Ascending aorta (tissue), 2 donors: ENCODE measurements around the gene RBMS3. TPM values are rescaled to one million over a fixed set of nuclear protein-coding genes. Genes with fewer than 3 reads are reported as not detected.
A peak's percentile ranks its signal among the peaks of the same experiment; 100 is the strongest.

ENCODE experiments used
- DNase-seq, 2 donors: peaks; one replicate each; pipeline ENCODE4 v3.0.0-alpha.2; 2019; ENCODE audit warnings: low spot score in 2 of 2
- H3K27ac ChIP-seq, 2 donors: fragments of 200-600 bp; sonication (generic); one replicate each; pipeline ENCODE4 v1.5.1; 2016 to 2017; ENCODE audit warnings: mild to moderate bottlenecking in 1 of 2
- H3K27me3 ChIP-seq: fragments of 200-600 bp; sonication (generic); one replicate; pipeline ENCODE4 v1.5.1; 2017
- H3K36me3 ChIP-seq, 2 donors: fragments of 200-600 bp; sonication (generic); one replicate each; pipeline ENCODE4 v1.5.1; 2016
- H3K4me1 ChIP-seq, 2 donors: fragments of 200-600 bp; sonication (generic); one replicate each; pipeline ENCODE4 v1.5.1; 2016 to 2017; ENCODE audit warnings: mild to moderate bottlenecking in 1 of 2
- H3K4me3 ChIP-seq, 2 donors: fragments of 200-600 bp; sonication (generic); one replicate each; pipeline ENCODE4 v1.5.1; 2016 to 2017; ENCODE audit warnings: mild to moderate bottlenecking in 1 of 2
- H3K9me3 ChIP-seq, 2 donors: fragments of 200-600 bp; sonication (generic); one replicate each; pipeline ENCODE4 v1.5.1; 2016
- CTCF ChIP-seq, 3 experiments: fragments of 200-600 bp in 2 of 3; fragments of 450-650 bp in 1 of 3; sonication (generic) in 2 of 3; IDR thresholded peaks; one replicate each; pipeline ENCODE4 v1.5.1; 2016 to 2019; ENCODE audit warnings: antibody characterized with exemption in 3 of 3, mild to moderate bottlenecking in 1 of 3, moderate library complexity in 1 of 3
- intact Hi-C: fragments of 100-400 bp; cut with DNase I; formaldehyde crosslinking; loops from one replicate; pipeline ENCODE4 v1.15.1; 2023
- total RNA-seq: library from RNA; depleted of rRNA; stranded (reverse); fragments of >200 nt; gene quantifications from one replicate; pipeline ENCODE4 v1.1.0, GENCODE V29; 2016

Gene RBMS3
- total RNA-seq, 1 donor from 2014 or later = 65.8 TPM

GRCh38 chr3:29531644-29532043, 250.8 kb downstream of the RBMS3 start:
- peak overlapping the region; percentile 23 to 65 for H3K27ac ChIP-seq
- no peaks in the 10 kb centered on the region for H3K9me3 ChIP-seq

GRCh38 chr3:29532473-29532872, 251.6 kb downstream of the RBMS3 start:
- TF ChIP-seq CTCF (IDR thresholded peaks at IDR 0.05) = peak in 2 of 3 experiments; percentile 13 to 30
- Histone ChIP-seq H3K9me3 (no peaks in the 10 kb centered on the region), H3K27ac (peak overlapping the region; percentile 23 to 51), H3K4me1 (peaks cover 3 to 32% of the 10 kb centered on the region in 2 donors), H3K27me3 (no peaks in the 10 kb centered on the region), H3K4me3 (no peak overlapping the region), H3K36me3 (no peaks in the 10 kb centered on the region)
- no peak for DNase-seq
- intact Hi-C loops = no loop called here

More at GRCh38 chr3:29531644-29532043, 250.8 kb downstream of the RBMS3 start:
- H3K27me3 ChIP-seq = no peaks in the 10 kb centered on the region
- no peak for DNase-seq
- H3K4me1 ChIP-seq = peaks cover 3 to 30% of the 10 kb centered on the region in 2 donors
- no peak overlapping the region for H3K4me3 ChIP-seq
- no peak for TF ChIP-seq CTCF (IDR thresholded peaks at IDR 0.05)
- intact Hi-C loops = no loop called here
- no peaks in the 10 kb centered on the region for H3K36me3 ChIP-seq

GRCh38 chr3:29534006-29534405, 253.1 kb downstream of the RBMS3 start:
- DNase-seq = no peak
- H3K27me3 ChIP-seq = no peaks in the 10 kb centered on the region
- H3K27ac ChIP-seq = no peak overlapping the region
- H3K4me3 ChIP-seq = no peak overlapping the region
- no peaks in the 10 kb centered on the region for H3K36me3 ChIP-seq
- peaks cover 3 to 42% of the 10 kb centered on the region in 2 donors for H3K4me1 ChIP-seq
- intact Hi-C loops = no loop called here
- no peaks in the 10 kb centered on the region for H3K9me3 ChIP-seq
- no peak for TF ChIP-seq CTCF (IDR thresholded peaks at IDR 0.05)

- Histone ChIP-seq H3K27ac (no peak overlapping the region), H3K36me3 (no peaks in the 10 kb centered on the region), H3K4me3 (no peak overlapping the region), H3K27me3 (no peaks in the 10 kb centered on the region), H3K4me1 (peaks cover 3 to 30% of the 10 kb centered on the region in 2 donors), H3K9me3 (no peaks in the 10 kb centered on the region)
- intact Hi-C loops = no loop called here
- no peak for TF ChIP-seq CTCF (IDR thresholded peaks at IDR 0.05)
- DNase-seq = no peak
Measured at GRCh38 chr3:29536016-29536758, 255.3 kb downstream of the RBMS3 start.

- Histone ChIP-seq H3K36me3 (no peaks in the 10 kb centered on the region), H3K27ac (peak overlapping the region in 1 of 2 donors; percentile 35), H3K4me1 (peaks cover 0 to 19% of the 10 kb centered on the region in 2 donors), H3K27me3 (no peaks in the 10 kb centered on the region), H3K9me3 (no peaks in the 10 kb centered on the region), H3K4me3 (no peak overlapping the region)
- TF ChIP-seq CTCF (IDR thresholded peaks at IDR 0.05) = no peak
- no peak for DNase-seq
- intact Hi-C loops = no loop called here
Measured at GRCh38 chr3:29537889-29538609, 257.2 kb downstream of the RBMS3 start.
